Endothelial cell of umbilical vein (primary cell): ENCODE data around the gene CYP2D6.

Source experiments
- CTCF ChIP-seq, 2 donors: IDR thresholded peaks; 1 replicate in 1 of 2; 2 replicates in 1 of 2; pipeline ENCODE4 v1.5.1; 2011; ENCODE audit warnings: low read length in 2 of 2, mild to moderate bottlenecking in 2 of 2, moderate library complexity in 2 of 2, control low read depth in 1 of 2, inconsistent platforms in 1 of 2, low read depth in 1 of 2; ENCODE audit not compliant: insufficient read depth in 1 of 2; ENCODE audit errors: extremely low read depth in 1 of 2
- EZH2 ChIP-seq: IDR thresholded peaks from 2 replicates; pipeline ENCODE4 v1.6.1; 2012; ENCODE audit warnings: borderline replicate concordance, low read depth, mild to moderate bottlenecking, moderate library complexity, low read length, inconsistent platforms; ENCODE audit not compliant: severe bottlenecking
- GATA2 ChIP-seq: IDR thresholded peaks from 2 replicates; pipeline ENCODE4 v1.7.0; 2011; ENCODE audit warnings: low read depth, mild to moderate bottlenecking, moderate library complexity, mixed read lengths, low read length; ENCODE audit not compliant: insufficient read length, insufficient read depth
- POLR2A ChIP-seq: IDR thresholded peaks from 2 replicates; pipeline ENCODE4 v1.6.1; 2012; ENCODE audit warnings: low read depth, mild to moderate bottlenecking, control low read depth, low read length

GRCh38 chr22:42138122-42138770 lies 7.6 kb upstream of the CYP2D6 start:
- no peak for TF ChIP-seq CTCF (IDR thresholded peaks at IDR 0.05; ENCODE audit: extremely low read depth in 1 of 2, insufficient read depth in 1 of 2, low read depth in 1 of 2, low read length in 2 of 2)
- TF ChIP-seq POLR2A: no peak
- no peak for TF ChIP-seq GATA2
- no peak for TF ChIP-seq EZH2
